Keratinocyte (primary cell): ENCODE data around the gene KIF11. TPM values are rescaled to one million over a fixed set of nuclear protein-coding genes. Genes with fewer than 3 reads are reported as not detected.

Experiments used
- DNase-seq: peaks from one replicate; pipeline ENCODE4 v3.0.0-alpha.2; 2011; ENCODE audit warnings: low read depth, missing footprints, low spot score
- FAIRE-seq: peaks from 2 replicates; lab custom pipeline; 2011; peaks lifted over from hg19 to GRCh38; lab: Jason Lieb, UNC
- H2AFZ ChIP-seq: 2 replicates; pipeline ENCODE4 v1.6.0; 2012; ENCODE audit warnings: low read length, control low read depth, inconsistent platforms; ENCODE audit not compliant: control insufficient read depth
- H3K27ac ChIP-seq: 2 replicates; pipeline ENCODE4 v1.5.1; 2011; ENCODE audit warnings: low read length; ENCODE audit not compliant: control insufficient read depth, insufficient read depth
- H3K27me3 ChIP-seq: 3 replicates; pipeline ENCODE4 v1.6.0; 2011; ENCODE audit warnings: low read length; ENCODE audit not compliant: control insufficient read depth, insufficient read depth; ENCODE audit errors: extremely low read depth
- H3K36me3 ChIP-seq, 2 experiments: 2 replicates in 1 of 2; 3 replicates in 1 of 2; pipeline ENCODE4 v1.5.1; 2011; ENCODE audit warnings: low read length in 2 of 2, mild to moderate bottlenecking in 1 of 2; ENCODE audit not compliant: control insufficient read depth in 2 of 2, insufficient read depth in 2 of 2; ENCODE audit errors: extremely low read depth in 1 of 2
- H3K4me1 ChIP-seq: 3 replicates; pipeline ENCODE4 v1.5.1; 2011; ENCODE audit warnings: low read length; ENCODE audit not compliant: control insufficient read depth, insufficient read depth; ENCODE audit errors: extremely low read depth
- H3K4me2 ChIP-seq: 3 replicates; pipeline ENCODE4 v1.6.0; 2011; ENCODE audit warnings: low read depth, low read length; ENCODE audit not compliant: control insufficient read depth, insufficient read depth; ENCODE audit errors: extremely low read depth
- H3K4me3 ChIP-seq, 3 experiments: fragments of 200-600 bp in 1 of 3; sonication (generic) in 1 of 3; 2 replicates in 2 of 3; 3 replicates in 1 of 3; pipeline ENCODE4 v1.5.1; 2011 to 2016; ENCODE audit warnings: low read length in 3 of 3, mild to moderate bottlenecking in 3 of 3, control low read depth in 2 of 3, inconsistent platforms in 1 of 3, low read depth in 1 of 3, mixed read lengths in 1 of 3, mixed run types in 1 of 3, moderate library complexity in 1 of 3; ENCODE audit not compliant: control insufficient read depth in 2 of 3, insufficient read depth in 2 of 3; ENCODE audit errors: extremely low read depth in 1 of 3
- H3K79me2 ChIP-seq: 2 replicates; pipeline ENCODE4 v1.6.0; 2012; ENCODE audit warnings: low read length; ENCODE audit not compliant: control insufficient read depth, insufficient read depth
- H3K9ac ChIP-seq: 3 replicates; pipeline ENCODE4 v1.6.0; 2011; ENCODE audit warnings: low read length; ENCODE audit not compliant: control insufficient read depth, insufficient read depth; ENCODE audit errors: extremely low read depth
- H3K9me1 ChIP-seq: 3 replicates; pipeline ENCODE4 v1.6.0; 2011; ENCODE audit warnings: low read length; ENCODE audit not compliant: control insufficient read depth, insufficient read depth; ENCODE audit errors: extremely low read depth
- H3K9me3 ChIP-seq: 2 replicates; pipeline ENCODE4 v1.5.1; 2012; ENCODE audit warnings: low read depth, low read length; ENCODE audit not compliant: control insufficient read depth
- H4K20me1 ChIP-seq: 3 replicates; pipeline ENCODE4 v1.6.0; 2011; ENCODE audit warnings: low read length; ENCODE audit not compliant: control insufficient read depth, insufficient read depth; ENCODE audit errors: extremely low read depth
- CTCF ChIP-seq, 3 experiments: IDR thresholded peaks in 1 of 3; conservative IDR thresholded peaks in 1 of 3; optimal IDR thresholded peaks in 1 of 3; 2 replicates in 2 of 3; 3 replicates in 1 of 3; pipeline versions ENCODE3 to v1.5.1; 2011; ENCODE audit warnings: low read length in 3 of 3, mild to moderate bottlenecking in 3 of 3, moderate library complexity in 2 of 3, control low read depth in 1 of 3, inconsistent platforms in 1 of 3; ENCODE audit not compliant: insufficient read depth in 2 of 3; ENCODE audit errors: extremely low read depth in 1 of 3
- EZH2 ChIP-seq: IDR thresholded peaks from one replicate; pipeline ENCODE4 v1.6.1; 2012; ENCODE audit warnings: inconsistent platforms, mild to moderate bottlenecking, low read length, moderate library complexity
- dilution Hi-C: fragments of 300-500 bp; cut with MboI; formaldehyde crosslinking; loops from one replicate; pipeline ENCODE4 v1.7.0; 2020; ENCODE audit warnings: low sequenced_read_pairs; ENCODE audit not compliant: extremely low pct_ligation_motif_present
- polyA plus RNA-seq, 5 experiments: library from polyadenylated mRNA; depleted of rRNA in 3 of 5; stranded (reverse) in 3 of 5; stranded (forward) in 1 of 5; unstranded in 1 of 5; fragments of >200 nt; gene quantifications; 1 replicate in 1 of 5; 2 replicates in 3 of 5; 3 replicates in 1 of 5; pipeline versions ENCODE4 v1.2.1 to v1.2.3, GENCODE V29; 2011 to 2012; ENCODE audit warnings: missing spikeins in 2 of 5, low read depth in 1 of 5, low replicate concordance in 1 of 5

Gene KIF11
- polyA plus RNA-seq, 1 donor (not counting 4 experiments of a cell fraction or from before 2014, with no cell fraction given): 10.6 TPM

DNA sequence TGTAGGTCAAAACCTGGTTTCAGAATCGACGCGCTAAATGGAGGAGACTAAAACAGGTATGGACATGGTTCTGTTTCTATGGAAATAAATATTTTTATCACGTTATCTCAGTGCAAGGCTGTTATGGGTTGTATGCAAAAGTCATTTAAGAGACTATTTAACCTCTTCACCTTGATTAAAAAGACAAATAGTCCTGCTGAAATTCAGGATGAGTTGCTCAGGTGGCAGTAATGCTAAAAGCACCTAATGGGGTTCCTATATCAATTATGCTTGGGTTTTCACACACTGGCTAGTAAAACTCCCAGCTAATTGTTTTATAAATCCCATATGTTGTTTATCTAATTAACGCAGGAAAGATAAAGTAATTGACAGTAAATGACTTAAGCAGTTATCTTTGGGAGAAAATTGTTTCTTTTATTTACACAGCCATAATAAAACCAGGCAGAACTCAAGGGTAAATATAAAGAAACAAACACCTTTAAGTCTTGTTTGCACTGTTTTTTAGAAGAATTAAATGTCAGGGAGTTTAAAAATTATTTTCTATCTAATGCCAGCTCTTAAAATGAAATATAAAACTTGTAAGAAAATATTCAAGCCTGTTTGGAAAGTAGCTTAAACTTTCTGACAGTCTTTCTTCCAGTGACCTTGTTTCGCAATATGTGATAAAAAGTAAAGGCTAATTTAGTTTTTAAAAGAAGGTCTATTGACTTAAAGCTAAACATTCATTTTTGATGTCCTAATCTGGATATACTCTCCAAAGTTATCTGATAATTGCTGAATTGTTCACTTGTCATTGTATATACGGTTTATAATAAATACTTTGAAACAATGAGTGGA, 100.0 kb downstream of the KIF11 start:
- Histone ChIP-seq H3K9me1 (no peaks in the 10 kb centered on the region), H2AFZ (no peak overlapping the region), H4K20me1 (no peaks in the 10 kb centered on the region), H3K4me1 (peaks cover 3% of the 10 kb centered on the region), H3K4me2 (peak overlapping the region; percentile 57), H3K27me3 (peaks cover 76% of the 10 kb centered on the region), H3K79me2 (no peaks in the 10 kb centered on the region), H3K27ac (no peak overlapping the region), H3K9ac (no peak overlapping the region), H3K36me3 (no peaks in the 10 kb centered on the region), H3K9me3 (peaks cover 2% of the 10 kb centered on the region), H3K4me3 (no peak overlapping the region)
- TF ChIP-seq EZH2: no peak
- TF ChIP-seq CTCF (optimal IDR thresholded peaks at IDR 0.05 in 1 of 3, IDR thresholded peaks at IDR 0.05 in 1 of 3, conservative IDR thresholded peaks at IDR 0.05 in 1 of 3; ENCODE audit: extremely low read depth in 1 of 3, insufficient read depth in 2 of 3, low read length in 3 of 3): no peak
- dilution Hi-C loops: no loop called here
- DNase-seq: no peak
- no peak for FAIRE-seq

DNA sequence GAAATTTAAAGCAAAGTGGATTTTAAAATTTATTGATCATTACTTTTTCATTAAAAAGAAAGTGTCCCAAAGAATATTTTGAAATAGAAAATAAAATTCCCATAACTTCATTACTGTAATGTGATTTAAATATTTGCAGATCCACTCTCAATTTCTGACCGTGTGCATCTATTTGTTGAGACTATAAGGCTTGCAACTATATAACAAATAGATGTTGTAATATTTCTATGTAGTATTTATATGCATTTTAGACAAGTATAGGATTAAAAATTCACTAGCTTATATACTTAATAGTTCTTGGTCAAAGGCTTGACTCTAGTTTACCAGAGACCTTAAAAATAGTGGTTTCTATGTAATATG, 100.6 kb downstream of the KIF11 start:
- Histone ChIP-seq H3K27me3 (peaks cover 78% of the 10 kb centered on the region), H3K4me2 (no peak overlapping the region), H3K9ac (no peak overlapping the region), H3K79me2 (no peaks in the 10 kb centered on the region), H3K27ac (no peak overlapping the region), H3K9me1 (no peaks in the 10 kb centered on the region), H3K36me3 (no peaks in the 10 kb centered on the region), H2AFZ (no peak overlapping the region), H3K4me1 (peaks cover 3% of the 10 kb centered on the region), H3K4me3 (no peak overlapping the region), H3K9me3 (peaks cover 2% of the 10 kb centered on the region), H4K20me1 (no peaks in the 10 kb centered on the region)
- dilution Hi-C loops: no loop called here
- DNase-seq: no peak
- FAIRE-seq: no peak
- TF ChIP-seq EZH2 (no peak), CTCF (optimal IDR thresholded peaks at IDR 0.05 in 1 of 3, IDR thresholded peaks at IDR 0.05 in 1 of 3, conservative IDR thresholded peaks at IDR 0.05 in 1 of 3; ENCODE audit: extremely low read depth in 1 of 3, insufficient read depth in 2 of 3, low read length in 3 of 3) (no peak)
